Measurements from ENCODE around the gene SKI. TPM values are rescaled to one million over a fixed set of nuclear protein-coding genes. Genes with fewer than 3 reads are reported as not detected.

SKI gene
- total RNA-seq, 2 experiments from 2014 or later = 28.3 to 28.9 TPM

DNA sequence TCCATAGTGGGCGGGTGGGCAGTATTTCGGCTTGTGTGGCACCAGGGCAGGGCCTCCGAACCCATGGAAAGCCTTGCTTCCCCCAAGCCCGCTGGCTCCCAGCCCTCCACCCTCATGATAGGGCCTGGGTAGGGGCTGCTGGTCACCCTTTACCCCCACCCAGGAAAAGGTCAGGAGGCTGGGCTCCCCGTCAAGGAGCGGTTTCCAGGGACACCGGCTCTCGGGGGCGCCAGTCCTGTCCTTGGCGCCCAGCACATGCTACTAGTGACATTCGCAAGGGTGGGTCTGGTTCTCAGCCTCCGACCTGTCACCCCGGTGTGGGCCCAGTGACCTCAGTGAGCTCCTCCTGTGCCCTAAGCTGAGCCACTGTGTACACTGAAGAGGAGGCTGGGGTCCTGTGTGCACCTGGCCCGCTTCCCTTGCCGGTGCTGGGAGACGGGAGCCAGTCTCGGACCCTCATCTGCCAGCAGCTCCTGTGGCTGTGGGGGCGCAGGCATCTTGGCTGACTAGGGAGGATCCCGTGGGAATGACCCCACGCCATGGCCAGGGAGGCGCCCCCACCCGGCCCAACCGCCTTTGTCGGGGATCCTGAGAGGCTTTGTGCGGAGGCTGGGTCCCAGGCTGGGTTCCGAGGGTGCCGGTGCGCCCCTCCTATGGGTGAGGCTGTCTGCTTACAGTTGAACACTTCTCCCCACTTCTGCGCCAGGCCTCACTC is 54.6 kb downstream of the SKI start:
- DNase-seq = no peak
- no peaks in the 10 kb centered on the region for H3K27me3 Mint-ChIP-seq

GRCh38 chr1:2283371-2283990 is 55.4 kb downstream of the SKI start:
- Mint-ChIP-seq H3K4me1 (ENCODE audit: low read depth) (peaks cover 16% of the 10 kb centered on the region), H3K9me3 (no peaks in the 10 kb centered on the region), H3K27me3 (no peaks in the 10 kb centered on the region), H3K27ac (no peak overlapping the region), H3K4me3 (no peak overlapping the region), H3K36me3 (peaks cover 2% of the 10 kb centered on the region)
- no peak for DNase-seq
- CTCF ChIA-PET = no interaction called here
- intact Hi-C loops (cut with micrococcal nuclease) = no loop called here
- POLR2A ChIA-PET = no interaction called here

More for the DNA sequence above, 54.6 kb downstream of the SKI start:
- ChIA-PET POLR2A (no interaction called here), CTCF (no interaction called here)
- H3K27ac Mint-ChIP-seq = no peak overlapping the region
- no peaks in the 10 kb centered on the region for H3K9me3 Mint-ChIP-seq
- H3K4me3 Mint-ChIP-seq = no peak overlapping the region
- peaks cover 11% of the 10 kb centered on the region for H3K4me1 Mint-ChIP-seq (ENCODE audit: low read depth)
- intact Hi-C loops (cut with micrococcal nuclease) = no loop called here
- H3K36me3 Mint-ChIP-seq = no peaks in the 10 kb centered on the region

DNA sequence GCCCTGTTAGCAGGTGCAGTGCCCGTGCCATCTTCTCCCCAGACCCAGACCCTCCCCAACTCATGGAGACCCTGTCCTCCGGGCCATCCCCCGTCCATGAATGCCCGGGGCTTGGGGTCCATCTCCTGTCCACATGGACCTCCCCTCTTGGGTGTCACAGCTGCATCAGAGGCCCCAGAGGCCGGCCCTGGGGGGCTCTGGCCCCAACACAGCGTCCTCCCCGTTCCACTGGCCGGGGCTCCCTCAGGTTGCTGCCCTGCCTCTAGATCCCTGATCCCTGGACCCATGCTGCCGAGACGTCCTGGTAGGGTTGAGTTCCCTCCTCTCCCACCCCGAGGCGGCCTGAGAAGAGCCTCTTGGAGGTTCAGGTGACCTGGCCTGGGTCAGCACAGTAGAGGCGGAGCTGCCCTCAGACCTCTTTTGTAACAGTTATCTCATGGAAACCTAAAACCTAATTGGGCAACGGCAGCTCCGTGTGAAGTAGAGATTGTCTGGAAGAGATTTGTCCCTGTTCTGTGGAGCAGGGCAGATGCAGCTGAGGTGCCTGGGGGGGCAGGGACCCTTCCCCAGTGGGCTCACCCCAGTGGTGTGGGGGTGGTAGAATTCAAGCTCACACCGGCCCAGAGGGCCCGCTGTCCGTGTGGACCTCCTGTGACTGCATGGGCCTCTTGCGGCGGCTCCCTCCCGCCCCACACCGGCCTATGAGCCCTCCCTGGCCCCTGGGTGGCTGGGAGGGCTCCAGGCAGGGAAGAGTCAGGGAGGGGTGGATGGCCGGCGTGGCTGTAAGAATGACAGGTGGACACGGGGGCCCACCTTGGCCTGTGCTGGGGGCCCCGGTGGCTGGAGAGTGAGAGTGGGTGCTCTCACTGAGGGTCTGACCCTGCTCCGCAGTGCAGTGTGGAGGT is 56.1 kb downstream of the SKI start:
- H3K9me3 Mint-ChIP-seq = no peaks in the 10 kb centered on the region
- ChIA-PET POLR2A (no interaction called here), CTCF (no interaction called here)
- peaks cover 24% of the 10 kb centered on the region for H3K4me1 Mint-ChIP-seq (ENCODE audit: low read depth)
- intact Hi-C loops (cut with micrococcal nuclease) = no loop called here
- no peak for DNase-seq
- H3K4me3 Mint-ChIP-seq = no peak overlapping the region
- H3K27ac Mint-ChIP-seq = no peak overlapping the region
- peaks cover 2% of the 10 kb centered on the region for H3K36me3 Mint-ChIP-seq
- H3K27me3 Mint-ChIP-seq = no peaks in the 10 kb centered on the region

DNA sequence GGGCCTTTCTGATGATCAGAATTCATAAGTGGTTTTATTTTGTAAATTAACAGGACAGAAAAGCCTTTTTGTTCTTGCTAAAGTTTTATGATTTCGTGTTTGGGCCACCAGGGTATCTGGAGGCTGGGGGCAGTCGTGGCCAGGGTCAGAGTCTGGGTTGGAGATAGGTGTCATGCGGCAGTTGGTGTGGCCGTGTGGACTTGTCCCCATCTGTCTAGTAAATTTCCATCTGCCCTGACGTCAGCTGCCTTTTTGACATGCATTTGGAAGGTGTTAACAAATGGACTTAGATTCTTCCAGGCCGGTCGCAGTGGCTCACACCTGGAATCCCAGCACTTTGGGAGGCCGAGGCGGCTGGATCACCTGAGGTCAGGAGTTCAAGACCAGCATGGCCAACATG is 56.8 kb downstream of the SKI start:
- ChIA-PET CTCF (interaction anchor here (0.6 kb wide), 1 partner anchor 590 kb away, joined by 4 read pairs; no protein-coding TSS in a partner anchor), POLR2A (no interaction called here)
- Mint-ChIP-seq H3K4me1 (ENCODE audit: low read depth) (peaks cover 30% of the 10 kb centered on the region), H3K36me3 (peaks cover 2% of the 10 kb centered on the region), H3K4me3 (no peak overlapping the region), H3K27me3 (no peaks in the 10 kb centered on the region), H3K27ac (no peak overlapping the region), H3K9me3 (no peaks in the 10 kb centered on the region)
- intact Hi-C loops (cut with micrococcal nuclease) = no loop called here
- no peak for DNase-seq

DNA sequence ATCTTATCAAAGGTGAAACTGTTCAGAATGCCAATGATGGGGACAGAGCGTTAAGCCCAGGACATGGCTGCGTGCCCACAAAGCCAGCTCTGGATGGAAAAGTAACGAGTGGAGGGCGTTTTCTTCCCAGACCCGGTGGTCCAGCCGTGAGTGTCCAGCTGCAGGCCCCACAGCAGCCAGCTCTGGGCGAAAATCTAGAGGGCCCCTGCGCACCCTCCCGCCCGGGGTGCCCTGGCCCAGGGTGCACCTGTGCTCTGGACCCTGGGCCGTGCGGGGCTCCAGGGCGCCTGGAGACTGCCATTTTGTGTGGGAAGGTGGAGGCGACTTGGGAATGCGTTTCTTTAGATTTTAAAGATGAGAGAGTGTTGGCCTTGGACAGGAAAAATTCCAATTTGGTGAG is 58.8 kb downstream of the SKI start:
- peaks cover 2% of the 10 kb centered on the region for H3K36me3 Mint-ChIP-seq
- H3K9me3 Mint-ChIP-seq = no peaks in the 10 kb centered on the region
- CTCF ChIA-PET = no interaction called here
- no peak overlapping the region for H3K4me3 Mint-ChIP-seq
- intact Hi-C loops (cut with micrococcal nuclease) = no loop called here
- DNase-seq = no peak
- POLR2A ChIA-PET = no interaction called here
- H3K27me3 Mint-ChIP-seq = no peaks in the 10 kb centered on the region
- no peak overlapping the region for H3K27ac Mint-ChIP-seq
- H3K4me1 Mint-ChIP-seq (ENCODE audit: low read depth) = peaks cover 50% of the 10 kb centered on the region

DNA sequence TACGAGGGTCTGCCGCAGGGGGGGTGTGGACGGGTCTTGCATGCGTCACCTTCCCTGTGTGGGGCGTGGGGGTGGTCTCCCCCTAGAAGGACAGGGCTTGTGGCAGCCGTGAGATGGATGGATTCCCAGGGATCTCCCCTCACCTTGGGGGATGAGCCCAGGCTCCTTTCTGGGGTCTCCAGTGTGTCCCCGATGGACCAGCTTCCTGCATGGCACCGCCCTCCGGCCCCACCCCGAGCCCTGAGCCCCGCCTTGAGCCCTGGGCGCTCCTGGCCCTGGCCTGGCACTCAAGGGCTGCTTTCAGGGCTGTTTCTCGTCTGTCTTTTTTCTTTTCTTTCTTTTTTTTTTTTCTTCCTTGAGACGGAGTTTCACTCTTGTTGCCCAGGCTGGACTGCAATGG is 59.5 kb downstream of the SKI start:
- Mint-ChIP-seq H3K27me3 (no peaks in the 10 kb centered on the region), H3K4me3 (no peak overlapping the region), H3K36me3 (peaks cover 2% of the 10 kb centered on the region), H3K9me3 (no peaks in the 10 kb centered on the region), H3K4me1 (ENCODE audit: low read depth) (peaks cover 57% of the 10 kb centered on the region), H3K27ac (no peak overlapping the region)
- intact Hi-C loops (cut with micrococcal nuclease) = no loop called here
- no peak for DNase-seq
- CTCF ChIA-PET = no interaction called here
- POLR2A ChIA-PET = no interaction called here

- no peaks in the 10 kb centered on the region for H3K27me3 Mint-ChIP-seq
- peaks cover 57% of the 10 kb centered on the region for H3K4me1 Mint-ChIP-seq (ENCODE audit: low read depth)
- peak overlapping the region; percentile 66 for H3K27ac Mint-ChIP-seq
- no peaks in the 10 kb centered on the region for H3K9me3 Mint-ChIP-seq
- peaks cover 2% of the 10 kb centered on the region for H3K36me3 Mint-ChIP-seq
- DNase-seq = peak; percentile 40
- H3K4me3 Mint-ChIP-seq = no peak overlapping the region
- POLR2A ChIA-PET = interaction anchor here (1.3 kb wide), 1 partner anchor 13 kb away, joined by 5 read pairs; no protein-coding TSS in a partner anchor
- CTCF ChIA-PET = interaction anchor here (0.7 to 1.8 kb wide), 2 partner anchors 27 to 93 kb away, joined by 4 read pairs; no protein-coding TSS in a partner anchor
- intact Hi-C loops (cut with micrococcal nuclease) = no loop called here
Measured at GRCh38 chr1:2288311-2288710, 60.2 kb downstream of the SKI start.

GRCh38 chr1:2288816-2289536 is 60.9 kb downstream of the SKI start:
- Mint-ChIP-seq H3K9me3 (no peaks in the 10 kb centered on the region), H3K4me1 (ENCODE audit: low read depth) (peaks cover 63% of the 10 kb centered on the region), H3K27me3 (no peaks in the 10 kb centered on the region), H3K4me3 (no peak overlapping the region), H3K36me3 (peaks cover 2% of the 10 kb centered on the region), H3K27ac (peak overlapping the region; percentile 54)
- CTCF ChIA-PET = interaction anchor here (0.7 to 1.8 kb wide), 3 partner anchors 12 to 92 kb away, joined by 3 to 4 read pairs (median 4); no protein-coding TSS in a partner anchor
- no peak for DNase-seq
- POLR2A ChIA-PET = interaction anchor here (1.3 kb wide), 1 partner anchor 12 kb away, joined by 5 read pairs; no protein-coding TSS in a partner anchor
- intact Hi-C loops (cut with micrococcal nuclease) = no loop called here

DNA sequence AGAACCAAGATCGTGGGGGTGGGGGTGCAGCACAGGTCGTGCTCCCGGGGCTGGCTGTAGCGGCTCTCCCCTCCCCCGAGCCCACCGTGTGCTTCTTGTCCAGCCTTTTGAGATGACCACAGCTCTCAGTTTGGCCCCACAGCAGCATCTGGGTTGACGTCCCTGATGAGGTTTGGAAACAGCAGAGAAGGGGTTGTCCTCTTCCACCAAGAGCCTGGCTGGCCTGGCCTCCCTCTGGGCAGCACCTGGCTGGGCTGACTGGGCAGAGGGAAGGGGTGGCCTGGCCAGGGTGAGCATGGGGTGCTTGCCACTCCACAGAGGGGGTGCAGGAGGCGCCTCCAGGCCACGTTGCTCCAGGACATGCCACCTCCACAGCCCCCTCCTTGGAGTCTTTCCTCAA is 61.5 kb downstream of the SKI start:
- Mint-ChIP-seq H3K27me3 (no peaks in the 10 kb centered on the region), H3K27ac (peak overlapping the region; percentile 96), H3K4me1 (ENCODE audit: low read depth) (peaks cover 70% of the 10 kb centered on the region), H3K36me3 (peaks cover 2% of the 10 kb centered on the region), H3K9me3 (no peaks in the 10 kb centered on the region), H3K4me3 (peak overlapping the region; percentile 70)
- intact Hi-C loops (cut with micrococcal nuclease) = loop anchor here (1.0 to 10.0 kb wide), 5 partner anchors 11 to 375 kb away; partner anchors contain the start of genes CALML6, MORN1, RER1 and TMEM52
- no peak for DNase-seq
- POLR2A ChIA-PET = interaction anchor here (1.8 to 2.7 kb wide), 2 partner anchors 34 to 62 kb away, joined by 9 to 15 read pairs; partner anchors contain the start of gene SKI
- CTCF ChIA-PET = interaction anchor here (1.0 to 1.8 kb wide), 3 partner anchors 12 to 91 kb away, joined by 3 to 4 read pairs (median 3); no protein-coding TSS in a partner anchor

- H3K4me1 Mint-ChIP-seq (ENCODE audit: low read depth) = peaks cover 74% of the 10 kb centered on the region
- peak overlapping the region; percentile 96 for H3K27ac Mint-ChIP-seq
- peaks cover 2% of the 10 kb centered on the region for H3K36me3 Mint-ChIP-seq
- no peaks in the 10 kb centered on the region for H3K27me3 Mint-ChIP-seq
- CTCF ChIA-PET = interaction anchor here (1.0 to 2.8 kb wide), 3 partner anchors 10 to 25 kb away, joined by 3 to 19 read pairs (median 12); no protein-coding TSS in a partner anchor
- intact Hi-C loops (cut with micrococcal nuclease) = loop anchor here (1.0 to 10.0 kb wide), 5 partner anchors 10 to 375 kb away; partner anchors contain the start of genes CALML6, MORN1, RER1 and TMEM52
- H3K4me3 Mint-ChIP-seq = peak overlapping the region; percentile 70
- POLR2A ChIA-PET = interaction anchor here (0.6 to 3.1 kb wide), 6 partner anchors 10 to 95 kb away, joined by 3 to 53 read pairs (median 7); partner anchors contain the start of genes FAAP20 and SKI
- H3K9me3 Mint-ChIP-seq = no peaks in the 10 kb centered on the region
- no peak for DNase-seq
Measured at GRCh38 chr1:2290171-2290578, 62.1 kb downstream of the SKI start.
